Measurements from ENCODE around the gene SLC22A23.

Gene SLC22A23

DNA sequence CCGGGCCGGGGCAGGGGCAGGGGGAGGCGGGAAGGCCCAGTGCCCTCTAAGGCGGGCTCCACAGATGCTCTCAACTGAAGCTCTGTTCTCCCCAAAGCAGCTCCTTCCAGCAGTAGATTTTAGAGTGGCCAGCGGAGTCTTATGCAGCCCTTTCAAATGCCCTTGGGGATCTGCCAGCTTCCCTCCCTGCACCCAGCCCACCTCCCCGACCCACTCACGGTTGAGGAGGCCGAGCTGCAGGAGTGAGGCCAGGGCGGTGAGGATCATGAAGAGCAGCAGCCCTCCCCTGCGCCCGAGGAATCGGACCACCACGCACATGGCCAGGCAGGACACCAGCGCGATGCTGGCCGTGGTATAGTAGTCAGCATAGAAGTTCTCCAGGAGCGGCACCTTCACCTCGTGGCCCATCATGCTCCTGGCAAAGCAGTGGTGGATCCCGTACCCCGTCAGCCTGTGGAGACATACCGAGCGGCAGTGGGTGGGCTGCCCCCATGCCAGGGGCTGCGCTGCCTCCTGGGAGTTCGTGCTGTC is 170.1 kb downstream of the SLC22A23 start:
- DNase-seq (ENCODE audit: extremely low read depth, low read depth), result no peak
- TF ChIP-seq, protein P1, sequence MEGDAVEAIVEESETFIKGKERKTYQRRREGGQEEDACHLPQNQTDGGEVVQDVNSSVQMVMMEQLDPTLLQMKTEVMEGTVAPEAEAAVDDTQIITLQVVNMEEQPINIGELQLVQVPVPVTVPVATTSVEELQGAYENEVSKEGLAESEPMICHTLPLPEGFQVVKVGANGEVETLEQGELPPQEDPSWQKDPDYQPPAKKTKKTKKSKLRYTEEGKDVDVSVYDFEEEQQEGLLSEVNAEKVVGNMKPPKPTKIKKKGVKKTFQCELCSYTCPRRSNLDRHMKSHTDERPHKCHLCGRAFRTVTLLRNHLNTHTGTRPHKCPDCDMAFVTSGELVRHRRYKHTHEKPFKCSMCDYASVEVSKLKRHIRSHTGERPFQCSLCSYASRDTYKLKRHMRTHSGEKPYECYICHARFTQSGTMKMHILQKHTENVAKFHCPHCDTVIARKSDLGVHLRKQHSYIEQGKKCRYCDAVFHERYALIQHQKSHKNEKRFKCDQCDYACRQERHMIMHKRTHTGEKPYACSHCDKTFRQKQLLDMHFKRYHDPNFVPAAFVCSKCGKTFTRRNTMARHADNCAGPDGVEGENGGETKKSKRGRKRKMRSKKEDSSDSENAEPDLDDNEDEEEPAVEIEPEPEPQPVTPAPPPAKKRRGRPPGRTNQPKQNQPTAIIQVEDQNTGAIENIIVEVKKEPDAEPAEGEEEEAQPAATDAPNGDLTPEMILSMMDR (IDR thresholded peaks at IDR 0.05; ENCODE audit: low read depth, low read length), result no peak

GRCh38 chr6:3285732-3286131 is 171.1 kb downstream of the SLC22A23 start:
- TF ChIP-seq, protein P1 (IDR thresholded peaks at IDR 0.05; ENCODE audit: low read depth, low read length), result no peak
- DNase-seq (ENCODE audit: extremely low read depth, low read depth), result no peak

- TF ChIP-seq, protein P1 (IDR thresholded peaks at IDR 0.05; ENCODE audit: low read depth, low read length), result no peak
- no peak for DNase-seq (ENCODE audit: extremely low read depth, low read depth)
Measured at GRCh38 chr6:3285049-3285639, 171.7 kb downstream of the SLC22A23 start.

- no peak for DNase-seq (ENCODE audit: extremely low read depth, low read depth)
- TF ChIP-seq, protein P1 (IDR thresholded peaks at IDR 0.05; ENCODE audit: low read depth, low read length), result no peak
Measured at GRCh38 chr6:3284436-3284876, 172.4 kb downstream of the SLC22A23 start.

DNA sequence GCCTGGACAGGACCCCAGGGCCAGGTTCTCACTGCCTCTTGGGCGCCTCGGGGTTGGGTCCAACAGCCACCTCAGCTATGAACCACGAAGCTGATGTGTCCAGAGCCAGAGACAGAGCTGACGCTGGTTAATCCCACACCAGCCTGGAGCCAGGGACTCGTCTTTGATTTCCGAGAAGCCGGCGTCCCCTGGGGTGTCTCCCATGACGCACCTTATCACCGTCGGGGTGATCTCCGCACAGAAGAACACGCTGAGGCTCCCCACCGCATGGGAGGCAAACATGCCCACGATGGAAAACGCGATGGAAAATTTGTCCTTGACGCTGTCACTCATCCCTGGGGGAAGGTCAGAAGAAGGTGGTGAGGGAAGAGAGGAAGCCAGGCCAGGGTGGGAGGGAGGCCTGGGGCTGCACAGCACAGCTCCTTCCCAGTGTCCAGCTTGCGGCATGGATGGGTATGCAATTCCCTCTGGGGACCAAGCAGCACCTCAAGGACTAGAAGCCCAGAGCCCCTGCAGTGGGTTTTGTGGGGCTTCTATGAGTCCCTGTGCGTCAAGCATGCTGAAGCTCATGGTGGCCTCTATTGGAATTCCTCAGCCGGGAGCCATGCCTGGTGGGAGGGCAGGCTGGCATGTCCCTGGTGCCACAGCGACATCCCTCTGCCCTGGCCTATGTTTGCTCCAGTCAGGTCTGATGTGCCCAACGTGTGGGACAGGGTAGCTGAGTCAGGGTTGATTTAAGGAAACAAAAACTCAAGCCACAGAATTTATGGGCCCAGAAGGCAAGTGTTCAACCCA is 173.0 kb downstream of the SLC22A23 start:
- no peak for DNase-seq (ENCODE audit: extremely low read depth, low read depth)

DNA sequence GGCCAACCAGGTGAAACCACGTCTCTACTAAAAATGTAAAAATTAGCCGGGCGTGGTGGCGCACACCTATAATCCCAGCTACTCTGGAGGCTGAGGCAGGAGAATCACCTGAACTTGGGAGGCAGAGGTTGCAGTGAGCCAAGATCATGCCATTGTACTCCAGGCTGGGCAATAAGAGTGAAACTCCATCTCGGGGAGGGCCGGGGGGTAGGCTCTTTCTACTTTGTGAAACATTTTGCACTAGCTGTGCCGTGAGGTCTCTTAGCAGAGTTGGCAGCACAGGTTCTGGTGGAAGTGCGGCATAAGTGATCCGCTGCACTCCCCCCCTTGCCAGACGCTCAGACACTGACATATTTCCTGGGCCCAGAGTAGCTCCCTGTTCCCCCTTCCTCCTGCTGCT is 173.6 kb downstream of the SLC22A23 start:
- no peak for DNase-seq (ENCODE audit: extremely low read depth, low read depth)
- TF ChIP-seq, protein P1 (IDR thresholded peaks at IDR 0.05; ENCODE audit: low read depth, low read length), result no peak

More for the DNA sequence above, 173.0 kb downstream of the SLC22A23 start:
- TF ChIP-seq, protein P1 (IDR thresholded peaks at IDR 0.05; ENCODE audit: low read depth, low read length), result no peak

Data from AG09319 (cell line).